GM21737 (cell line): ENCODE measurements around the gene USO1.
"Not testable (repeated sequence)": the region's sequence is repeated elsewhere in the genome, so short reads cannot be mapped to it uniquely, and the experiment has no call there.

ENCODE experiments used
- ATAC-seq: cut with Tn5 transposase; IDR thresholded peaks from one replicate; pipeline ENCODE4 v1.9.1; 2021; ENCODE audit warnings: mild to moderate bottlenecking, moderate library complexity; ENCODE audit not compliant: unreplicated experiment

The USO1 gene

GRCh38 chr4:75752637-75753036 lies 28.3 kb downstream of the USO1 start:
- ATAC-seq: no peak

- no peak for ATAC-seq
Measured at GRCh38 chr4:75769036-75769435, 44.7 kb downstream of the USO1 start.

- no peak for ATAC-seq
Measured at GRCh38 chr4:75771607-75772006, 47.2 kb downstream of the USO1 start.

GRCh38 chr4:75777589-75777988 lies 53.2 kb downstream of the USO1 start:
- no peak for ATAC-seq

GRCh38 chr4:75779105-75779757 lies 54.9 kb downstream of the USO1 start:
- no peak for ATAC-seq

GRCh38 chr4:75781305-75781704 lies 56.9 kb downstream of the USO1 start:
- ATAC-seq: no peak

- ATAC-seq: peak; percentile 55
Measured at GRCh38 chr4:75786526-75786925, 62.1 kb downstream of the USO1 start.

GRCh38 chr4:75786938-75787337 lies 62.6 kb downstream of the USO1 start:
- peak; percentile 13 for ATAC-seq

GRCh38 chr4:75790024-75790423 lies 65.6 kb downstream of the USO1 start:
- no peak for ATAC-seq

GRCh38 chr4:75800972-75801371 lies 76.6 kb downstream of the USO1 start:
- no peak for ATAC-seq

GRCh38 chr4:75806035-75806434 lies 81.7 kb downstream of the USO1 start:
- not testable (repeated sequence) for ATAC-seq

GRCh38 chr4:75817901-75818300 lies 93.5 kb downstream of the USO1 start:
- ATAC-seq: no peak

GRCh38 chr4:75819121-75819520 lies 94.7 kb downstream of the USO1 start:
- ATAC-seq: no peak

GRCh38 chr4:75820197-75820596 lies 95.8 kb downstream of the USO1 start:
- no peak for ATAC-seq

GRCh38 chr4:75820676-75821075 lies 96.3 kb downstream of the USO1 start:
- ATAC-seq: no peak

GRCh38 chr4:75821216-75821615 lies 96.8 kb downstream of the USO1 start:
- no peak for ATAC-seq

- ATAC-seq: no peak
Measured at GRCh38 chr4:75821966-75822365, 97.6 kb downstream of the USO1 start.

- ATAC-seq: no peak
Measured at GRCh38 chr4:75822416-75822815, 98.0 kb downstream of the USO1 start.

- ATAC-seq: no peak
Measured at GRCh38 chr4:75823812-75824211, 99.4 kb downstream of the USO1 start.

GRCh38 chr4:75830906-75831305 lies 106.5 kb downstream of the USO1 start:
- ATAC-seq: no peak

GRCh38 chr4:75831856-75832405 lies 107.6 kb downstream of the USO1 start:
- ATAC-seq: no peak

- ATAC-seq: no peak
Measured at GRCh38 chr4:75834095-75834771, 109.9 kb downstream of the USO1 start.
